ENCODE results near the gene C6orf89.

DNA sequence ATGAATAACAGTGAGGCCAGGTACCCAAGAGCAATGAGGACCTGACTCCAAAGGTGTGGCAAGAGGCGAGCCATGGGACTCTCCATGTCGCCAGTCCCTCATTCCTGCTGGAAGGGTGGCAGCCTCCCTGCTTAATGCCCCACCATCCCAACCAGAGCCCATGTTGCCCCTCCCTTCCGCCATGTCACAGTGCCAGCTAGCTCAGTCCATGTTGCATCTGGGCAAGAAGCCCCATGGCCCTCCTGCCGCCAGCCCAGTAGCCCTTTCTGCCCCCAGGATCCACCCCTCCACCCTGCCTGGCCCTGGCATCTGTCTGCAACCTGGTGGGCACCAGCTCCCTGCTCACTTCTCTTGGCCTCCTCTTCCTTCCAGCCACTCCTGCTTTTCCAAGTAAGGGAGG, 40.5 kb upstream of the C6orf89 start:
- TF ChIP-seq, protein P1, sequence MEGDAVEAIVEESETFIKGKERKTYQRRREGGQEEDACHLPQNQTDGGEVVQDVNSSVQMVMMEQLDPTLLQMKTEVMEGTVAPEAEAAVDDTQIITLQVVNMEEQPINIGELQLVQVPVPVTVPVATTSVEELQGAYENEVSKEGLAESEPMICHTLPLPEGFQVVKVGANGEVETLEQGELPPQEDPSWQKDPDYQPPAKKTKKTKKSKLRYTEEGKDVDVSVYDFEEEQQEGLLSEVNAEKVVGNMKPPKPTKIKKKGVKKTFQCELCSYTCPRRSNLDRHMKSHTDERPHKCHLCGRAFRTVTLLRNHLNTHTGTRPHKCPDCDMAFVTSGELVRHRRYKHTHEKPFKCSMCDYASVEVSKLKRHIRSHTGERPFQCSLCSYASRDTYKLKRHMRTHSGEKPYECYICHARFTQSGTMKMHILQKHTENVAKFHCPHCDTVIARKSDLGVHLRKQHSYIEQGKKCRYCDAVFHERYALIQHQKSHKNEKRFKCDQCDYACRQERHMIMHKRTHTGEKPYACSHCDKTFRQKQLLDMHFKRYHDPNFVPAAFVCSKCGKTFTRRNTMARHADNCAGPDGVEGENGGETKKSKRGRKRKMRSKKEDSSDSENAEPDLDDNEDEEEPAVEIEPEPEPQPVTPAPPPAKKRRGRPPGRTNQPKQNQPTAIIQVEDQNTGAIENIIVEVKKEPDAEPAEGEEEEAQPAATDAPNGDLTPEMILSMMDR (IDR thresholded peaks at IDR 0.05): no peak
- no peak for TF ChIP-seq POLR2A (IDR thresholded peaks at IDR 0.05)

All from Peyer's patch (tissue), 4 donors.